Endothelial cell (in vitro differentiated cells): ENCODE measurements around the gene GLYAT. TPM values are rescaled to one million over a fixed set of nuclear protein-coding genes. Genes with fewer than 3 reads are reported as not detected.
"Not testable (repeated sequence)": the region's sequence is repeated elsewhere in the genome, so short reads cannot be mapped to it uniquely, and the experiment has no call there.

Source experiments
- DNase-seq: peaks from one replicate; pipeline ENCODE4 v3.0.0; 2021; ENCODE audit warnings: low spot score
- H3K27ac Mint-ChIP-seq: one replicate; pipeline ENCODE4 v1.8.0; 2021; ENCODE audit warnings: mixed read lengths, inconsistent platforms; ENCODE audit not compliant: unreplicated experiment
- H3K27me3 Mint-ChIP-seq: one replicate; pipeline ENCODE4 v1.8.0; 2021; ENCODE audit warnings: mild to moderate bottlenecking, moderate library complexity, mixed read lengths, inconsistent platforms; ENCODE audit not compliant: unreplicated experiment
- H3K36me3 Mint-ChIP-seq: one replicate; pipeline ENCODE4 v1.8.0; 2021; ENCODE audit warnings: mild to moderate bottlenecking, low read depth, mixed read lengths, inconsistent platforms; ENCODE audit not compliant: unreplicated experiment
- H3K4me1 Mint-ChIP-seq: one replicate; pipeline ENCODE4 v1.8.0; 2021; ENCODE audit warnings: mild to moderate bottlenecking, mixed read lengths, inconsistent platforms; ENCODE audit not compliant: unreplicated experiment
- H3K4me3 Mint-ChIP-seq: one replicate; pipeline ENCODE4 v1.8.0; 2021; ENCODE audit warnings: mild to moderate bottlenecking, mixed read lengths, inconsistent platforms; ENCODE audit not compliant: unreplicated experiment
- H3K9me3 Mint-ChIP-seq: one replicate; pipeline ENCODE4 v1.8.0; 2021; ENCODE audit warnings: mixed read lengths, inconsistent platforms; ENCODE audit not compliant: unreplicated experiment
- CTCF ChIP-seq: fragments of 200-600 bp; sonication (generic); IDR thresholded peaks from one replicate; pipeline ENCODE4 v1.5.0; 2021; ENCODE audit warnings: antibody characterized with exemption; ENCODE audit not compliant: unreplicated experiment
- total RNA-seq: library from RNA; stranded (reverse); fragmentation: NEBNext Ultra II Directional; extraction: Animal tissue kit (Norgen Biotek cat#: 25700); gene quantifications from one replicate; pipeline ENCODE4 v1.2.1, GENCODE V29; 2021; ENCODE audit not compliant: unreplicated experiment

GLYAT gene
- total RNA-seq, 1 donor from 2014 or later: not detected

- no peak for TF ChIP-seq CTCF
- Mint-ChIP-seq H3K27ac (no peak overlapping the region), H3K4me1 (no peaks in the 10 kb centered on the region), H3K27me3 (no peaks in the 10 kb centered on the region), H3K4me3 (no peak overlapping the region), H3K36me3 (no peaks in the 10 kb centered on the region), H3K9me3 (no peaks in the 10 kb centered on the region)
- no peak for DNase-seq
These were observed 38.7 kb downstream of the GLYAT start for GRCh38 chr11:58693026-58693425.

GRCh38 chr11:58691675-58692074 is 40.1 kb downstream of the GLYAT start:
- no peak for DNase-seq
- no peak overlapping the region for H3K4me3 Mint-ChIP-seq
- H3K4me1 Mint-ChIP-seq: no peaks in the 10 kb centered on the region
- no peaks in the 10 kb centered on the region for H3K36me3 Mint-ChIP-seq
- no peaks in the 10 kb centered on the region for H3K9me3 Mint-ChIP-seq
- H3K27ac Mint-ChIP-seq: no peak overlapping the region
- no peaks in the 10 kb centered on the region for H3K27me3 Mint-ChIP-seq
- no peak for TF ChIP-seq CTCF

DNA sequence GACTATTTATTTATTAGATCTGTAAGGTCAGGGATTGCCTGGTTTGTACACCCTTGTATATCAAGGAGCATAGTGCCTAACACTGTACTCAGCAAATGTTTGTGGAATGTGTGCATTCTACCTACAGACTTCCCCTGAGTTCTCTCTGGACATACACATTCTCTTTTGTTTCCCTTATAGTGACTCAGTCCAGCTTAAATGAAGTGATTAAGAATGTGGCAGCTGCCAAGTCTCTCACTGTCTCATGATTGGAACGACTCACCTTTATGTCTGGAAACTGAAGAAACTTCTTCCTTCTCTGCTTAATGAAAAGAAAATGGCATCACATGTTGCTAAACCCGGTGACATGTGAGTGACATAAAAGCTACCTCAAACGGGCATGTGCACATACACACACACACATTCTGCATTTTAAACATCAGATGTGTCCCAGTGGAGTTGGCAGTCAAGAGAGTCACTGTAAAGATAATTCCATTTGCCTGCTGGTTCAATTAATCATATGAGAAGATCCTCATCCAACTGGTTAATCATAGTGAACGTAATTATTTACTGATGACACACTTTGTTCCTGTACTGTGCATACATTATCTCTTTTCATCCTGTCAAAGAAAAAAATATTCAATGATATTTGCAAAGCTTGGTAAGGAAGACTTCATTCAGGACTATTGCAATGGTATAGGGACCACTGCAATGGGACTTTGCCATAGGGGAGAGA is 42.8 kb downstream of the GLYAT start:
- Mint-ChIP-seq H3K4me3 (no peak overlapping the region), H3K36me3 (no peaks in the 10 kb centered on the region), H3K4me1 (no peaks in the 10 kb centered on the region)

GRCh38 chr11:58685973-58686722 is 45.6 kb downstream of the GLYAT start:
- Mint-ChIP-seq H3K9me3 (no peaks in the 10 kb centered on the region), H3K27me3 (peaks cover 5% of the 10 kb centered on the region), H3K4me3 (no peak overlapping the region), H3K27ac (no peak overlapping the region), H3K4me1 (no peaks in the 10 kb centered on the region), H3K36me3 (no peaks in the 10 kb centered on the region)
- no peak for DNase-seq
- no peak for TF ChIP-seq CTCF

More for the DNA sequence above, 42.8 kb downstream of the GLYAT start:
- TF ChIP-seq CTCF: no peak
- no peak for DNase-seq
- no peaks in the 10 kb centered on the region for H3K9me3 Mint-ChIP-seq
- no peak overlapping the region for H3K27ac Mint-ChIP-seq
- peaks cover under 1% of the 10 kb centered on the region for H3K27me3 Mint-ChIP-seq

DNA sequence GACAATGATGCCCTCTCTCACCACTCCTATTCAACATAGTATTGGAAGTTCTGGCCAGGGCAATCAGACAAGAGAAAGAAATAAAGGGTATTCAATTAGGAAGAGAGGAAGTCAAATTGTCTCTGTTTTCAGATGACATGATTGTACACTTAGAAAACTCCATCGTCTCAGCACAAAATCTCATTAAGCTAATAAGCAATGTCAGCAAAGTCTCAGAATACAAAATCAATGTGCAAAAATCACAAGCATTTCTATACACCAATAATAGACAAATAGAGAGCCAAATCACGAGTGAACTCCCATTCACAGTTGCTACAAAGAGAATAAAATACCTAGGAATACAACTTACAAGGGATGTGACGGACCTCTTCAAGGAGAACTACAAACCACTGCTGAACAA is 49.1 kb downstream of the GLYAT start:
- not testable (repeated sequence) for H3K4me3 Mint-ChIP-seq, H3K9me3 Mint-ChIP-seq, H3K27me3 Mint-ChIP-seq, H3K4me1 Mint-ChIP-seq, H3K27ac Mint-ChIP-seq, H3K36me3 Mint-ChIP-seq, DNase-seq

DNA sequence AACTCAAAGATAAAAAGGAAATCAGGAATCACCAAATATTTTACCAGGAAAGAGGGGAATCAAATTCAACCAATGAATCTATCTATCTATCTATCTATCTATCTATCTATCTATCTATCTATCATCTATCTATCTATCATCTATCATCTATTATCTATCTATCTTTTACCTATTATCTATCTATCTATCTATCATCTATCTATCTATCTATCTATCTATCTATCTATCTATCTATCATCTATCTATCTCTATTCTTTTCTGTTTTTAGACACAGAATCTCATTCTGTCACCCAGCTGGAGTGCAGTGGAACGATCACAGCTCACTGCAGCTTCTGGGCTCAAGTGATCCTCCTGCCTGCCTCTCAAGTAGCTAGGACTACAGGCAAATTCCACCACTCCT is 54.2 kb downstream of the GLYAT start:
- H3K27ac Mint-ChIP-seq, H3K27me3 Mint-ChIP-seq, H3K36me3 Mint-ChIP-seq, H3K4me1 Mint-ChIP-seq, H3K9me3 Mint-ChIP-seq, DNase-seq, H3K4me3 Mint-ChIP-seq: not testable (repeated sequence)
